GM23248 (cell line): ENCODE results near the gene RHBDF1. TPM values are rescaled to one million over a fixed set of nuclear protein-coding genes. Genes with fewer than 3 reads are reported as not detected.
A peak's percentile ranks its signal among the peaks of the same experiment; 100 is the strongest.

Experiments used
- DNase-seq: peaks from one replicate; pipeline ENCODE4 v3.0.0-alpha.2; 2015
- H2AFZ ChIP-seq: fragments of 200-600 bp; sonication (generic); 2 replicates; pipeline ENCODE4 v1.6.1; 2016; ENCODE audit warnings: antibody characterized with exemption
- H3F3A ChIP-seq: fragments of 200-600 bp; sonication (generic); 2 replicates; pipeline ENCODE4 v1.6.1; 2016; ENCODE audit warnings: mild to moderate bottlenecking, antibody characterized with exemption, mixed run types; ENCODE audit not compliant: insufficient read depth
- H3K27ac ChIP-seq: fragments of 200-600 bp; sonication (generic); 2 replicates; pipeline ENCODE4 v1.5.1; 2016; ENCODE audit warnings: mild to moderate bottlenecking
- H3K27me3 ChIP-seq: fragments of 200-600 bp; sonication (generic); replicated peaks from 2 replicates; pipeline ENCODE4 v1.6.1; 2016; ENCODE audit warnings: mild to moderate bottlenecking; ENCODE audit not compliant: insufficient read depth
- H3K36me3 ChIP-seq: fragments of 200-600 bp; sonication (generic); 2 replicates; pipeline ENCODE4 v1.6.1; 2016; ENCODE audit warnings: low read depth, mild to moderate bottlenecking
- H3K4me1 ChIP-seq: fragments of 200-600 bp; sonication (generic); 2 replicates; pipeline ENCODE4 v1.6.1; 2016; ENCODE audit warnings: mild to moderate bottlenecking; ENCODE audit not compliant: insufficient read depth
- H3K4me2 ChIP-seq: fragments of 200-600 bp; sonication (generic); one replicate; pipeline ENCODE4 v1.6.1; 2016; ENCODE audit warnings: mild to moderate bottlenecking; ENCODE audit not compliant: unreplicated experiment
- H3K4me3 ChIP-seq: fragments of 200-600 bp; sonication (generic); 2 replicates; pipeline ENCODE4 v1.5.1; 2016; ENCODE audit warnings: mild to moderate bottlenecking
- H3K79me2 ChIP-seq: fragments of 200-600 bp; sonication (generic); 2 replicates; pipeline ENCODE4 v1.6.1; 2016; ENCODE audit warnings: mild to moderate bottlenecking; ENCODE audit not compliant: insufficient read depth
- H3K9ac ChIP-seq: fragments of 200-600 bp; sonication (generic); 2 replicates; pipeline ENCODE4 v1.6.1; 2016; ENCODE audit warnings: mild to moderate bottlenecking
- H3K9me2 ChIP-seq: fragments of 200-600 bp; sonication (generic); 2 replicates; pipeline ENCODE4 v1.6.1; 2016; ENCODE audit warnings: mixed run types, mild to moderate bottlenecking, moderate library complexity; ENCODE audit not compliant: insufficient read depth
- H3K9me3 ChIP-seq: fragments of 200-600 bp; sonication (generic); one replicate; pipeline ENCODE4 v1.6.1; 2017; ENCODE audit warnings: low read depth
- H4K20me1 ChIP-seq: fragments of 200-600 bp; sonication (generic); 2 replicates; pipeline ENCODE4 v1.6.0; 2016; ENCODE audit not compliant: insufficient read depth
- EZH2 ChIP-seq: fragments of 200-600 bp; sonication (generic); IDR thresholded peaks from 2 replicates; pipeline ENCODE4 v1.6.1; 2018; ENCODE audit warnings: antibody characterized with exemption, mild to moderate bottlenecking; ENCODE audit not compliant: insufficient read depth, poor library complexity, severe bottlenecking
- EZH2phosphoT487 ChIP-seq: fragments of 200-600 bp; sonication (generic); IDR thresholded peaks from 2 replicates; pipeline ENCODE4 v1.6.1; 2018; ENCODE audit warnings: antibody characterized with exemption, moderate library complexity, mild to moderate bottlenecking, low read depth; ENCODE audit not compliant: insufficient read depth
- WGBS, 2 experiments: methylation state at CpG; one replicate each; pipeline ENCODE4 v1.1.6; 2015 to 2017; ENCODE audit warnings: low lambda C conversion rate in 2 of 2, low coverage in 1 of 2; ENCODE audit errors: missing lambda C conversion rate in 2 of 2; 5-methylcytosine and 5-hydroxymethylcytosine counted together
- in situ Hi-C: fragments of 300-500 bp; cut with MboI; formaldehyde crosslinking; loops from 2 replicates; pipeline ENCODE4 v1.15.0; 2020
- polyA plus RNA-seq: library from polyadenylated mRNA; unstranded; fragments of >200 nt; fragmentation: Nextera tagmentation; extraction: Ambion mirVana; gene quantifications from 2 replicates; pipeline ENCODE4 v1.2.1, GENCODE V29; 2016
- total RNA-seq: library from RNA; depleted of rRNA; stranded (reverse); fragments of >200 nt; shearing (Covaris generic); gene quantifications from 2 replicates; pipeline ENCODE4 v1.2.3, GENCODE V29; 2014; rRNA removed

RHBDF1 gene, protein sequence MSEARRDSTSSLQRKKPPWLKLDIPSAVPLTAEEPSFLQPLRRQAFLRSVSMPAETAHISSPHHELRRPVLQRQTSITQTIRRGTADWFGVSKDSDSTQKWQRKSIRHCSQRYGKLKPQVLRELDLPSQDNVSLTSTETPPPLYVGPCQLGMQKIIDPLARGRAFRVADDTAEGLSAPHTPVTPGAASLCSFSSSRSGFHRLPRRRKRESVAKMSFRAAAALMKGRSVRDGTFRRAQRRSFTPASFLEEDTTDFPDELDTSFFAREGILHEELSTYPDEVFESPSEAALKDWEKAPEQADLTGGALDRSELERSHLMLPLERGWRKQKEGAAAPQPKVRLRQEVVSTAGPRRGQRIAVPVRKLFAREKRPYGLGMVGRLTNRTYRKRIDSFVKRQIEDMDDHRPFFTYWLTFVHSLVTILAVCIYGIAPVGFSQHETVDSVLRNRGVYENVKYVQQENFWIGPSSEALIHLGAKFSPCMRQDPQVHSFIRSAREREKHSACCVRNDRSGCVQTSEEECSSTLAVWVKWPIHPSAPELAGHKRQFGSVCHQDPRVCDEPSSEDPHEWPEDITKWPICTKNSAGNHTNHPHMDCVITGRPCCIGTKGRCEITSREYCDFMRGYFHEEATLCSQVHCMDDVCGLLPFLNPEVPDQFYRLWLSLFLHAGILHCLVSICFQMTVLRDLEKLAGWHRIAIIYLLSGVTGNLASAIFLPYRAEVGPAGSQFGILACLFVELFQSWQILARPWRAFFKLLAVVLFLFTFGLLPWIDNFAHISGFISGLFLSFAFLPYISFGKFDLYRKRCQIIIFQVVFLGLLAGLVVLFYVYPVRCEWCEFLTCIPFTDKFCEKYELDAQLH
- total RNA-seq (54.6 and 61.7 TPM in 2 replicates), polyA plus RNA-seq (62.2 and 62.6 TPM in 2 replicates)

DNA sequence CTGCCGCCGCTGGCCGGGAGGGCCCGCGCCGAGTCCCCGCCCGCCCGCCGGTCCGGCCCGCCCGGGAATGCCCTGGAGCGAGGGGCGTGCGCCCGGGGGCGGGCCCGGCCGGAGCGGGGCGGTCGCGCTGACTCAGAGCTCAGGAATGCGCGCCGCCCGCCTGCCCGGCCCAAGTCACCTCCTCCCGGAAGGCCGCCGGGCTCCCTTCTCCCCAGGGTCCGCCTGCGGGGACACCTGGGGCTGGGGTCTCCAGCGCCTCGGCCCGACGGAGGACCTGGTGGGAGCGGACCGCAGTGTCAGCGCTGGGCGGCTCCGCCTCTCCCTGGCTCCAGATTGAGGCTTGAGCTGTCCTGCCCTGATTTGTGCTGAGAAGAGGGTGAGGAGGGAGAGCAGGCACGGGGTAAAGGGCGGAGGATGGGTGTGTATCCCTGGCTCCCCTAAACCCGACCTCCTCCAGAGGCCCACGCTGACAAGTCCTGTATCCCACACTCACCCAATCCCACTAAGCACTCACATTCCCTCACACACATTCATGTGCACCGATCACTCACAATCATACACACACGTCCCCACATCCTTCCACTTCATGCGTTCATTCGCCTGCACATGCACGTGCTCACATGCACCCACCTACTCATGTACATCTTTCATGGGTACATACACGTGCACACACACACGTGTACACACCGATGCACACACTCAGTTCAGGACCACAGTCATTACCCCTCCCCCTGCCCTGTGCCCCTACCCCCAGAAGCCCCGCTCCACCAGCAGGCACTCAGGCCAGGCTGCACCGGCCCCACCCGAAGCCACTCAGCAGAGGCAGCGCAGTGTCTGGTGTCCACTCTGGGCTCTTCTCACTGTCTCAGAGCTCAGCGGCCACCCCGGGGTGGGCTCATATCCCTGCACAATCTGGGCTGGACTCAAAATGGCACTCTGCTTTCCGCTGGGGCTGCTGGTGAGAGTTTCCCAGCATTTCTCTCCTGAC, at the start of gene RHBDF1:
TSS of gene RHBDF1 (minus strand) at position 71 of the 988 bp plus-strand sequence. CDS start 7,616 bp downstream, outside the sequence.
- Histone ChIP-seq H3K9me3 (no peaks in the 10 kb centered on the region), H3K4me1 (peaks cover 46% of the 10 kb centered on the region), H3F3A (peaks cover 22% of the 10 kb centered on the region), H3K27ac (peak within 1 kb of the TSS; percentile 66), H3K27me3 (no peaks in the 10 kb centered on the region), H3K36me3 (no peaks in the 10 kb centered on the region), H3K4me2 (peak within 1 kb of the TSS; percentile 80), H3K9me2 (no peaks in the 10 kb centered on the region), H3K79me2 (peaks cover 39% of the 10 kb centered on the region), H4K20me1 (no peaks in the 10 kb centered on the region), H3K4me3 (peak within 1 kb of the TSS; percentile 83), H3K9ac (peak within 1 kb of the TSS; percentile 86), H2AFZ (peak within 1 kb of the TSS; percentile 38)
- 25 to 29% methylated on average over 39 of the region's 62 CpGs for WGBS, 2 experiments
- no peak for TF ChIP-seq EZH2
- TF ChIP-seq EZH2phosphoT487, result no peak
- in situ Hi-C loops, result no loop called here
- DNase-seq, result peak; percentile 80

DNA sequence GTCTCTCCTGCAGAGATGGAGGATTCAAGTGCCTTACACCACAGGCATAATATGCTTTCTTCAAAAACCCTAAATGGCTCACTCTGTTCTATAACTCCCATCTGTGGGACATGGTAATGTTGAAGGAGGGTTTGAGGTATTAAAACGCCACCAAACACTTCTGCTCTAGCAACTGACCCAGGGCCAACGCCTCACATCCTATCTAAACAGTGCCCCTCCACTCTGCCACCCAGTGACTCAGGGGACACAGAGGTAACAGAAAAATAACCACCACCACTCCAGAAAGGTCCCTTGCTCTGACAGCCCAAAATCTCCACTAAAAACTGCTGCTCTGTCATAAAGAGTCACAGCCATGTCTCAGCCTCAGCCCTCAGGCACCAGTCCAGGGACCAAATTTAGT, 48.3 kb upstream of the RHBDF1 start:
- Histone ChIP-seq H4K20me1 (no peaks in the 10 kb centered on the region), H3F3A (no peaks in the 10 kb centered on the region), H2AFZ (no peak overlapping the region), H3K9ac (no peak overlapping the region), H3K4me3 (no peak overlapping the region), H3K4me2 (no peak overlapping the region), H3K4me1 (no peaks in the 10 kb centered on the region), H3K9me3 (no peaks in the 10 kb centered on the region), H3K27ac (no peak overlapping the region), H3K9me2 (no peaks in the 10 kb centered on the region), H3K79me2 (peaks cover 15% of the 10 kb centered on the region; the same call in 1 of the 2 replicates), H3K27me3 (no peaks in the 10 kb centered on the region), H3K36me3 (peaks cover 3% of the 10 kb centered on the region; the same call in 1 of the 2 replicates)
- 82 to 93% methylated on average over 2 of the region's 2 CpGs for WGBS, 2 experiments
- no peak for DNase-seq
- TF ChIP-seq EZH2 (no peak), EZH2phosphoT487 (no peak)
- in situ Hi-C loops, result no loop called here

DNA sequence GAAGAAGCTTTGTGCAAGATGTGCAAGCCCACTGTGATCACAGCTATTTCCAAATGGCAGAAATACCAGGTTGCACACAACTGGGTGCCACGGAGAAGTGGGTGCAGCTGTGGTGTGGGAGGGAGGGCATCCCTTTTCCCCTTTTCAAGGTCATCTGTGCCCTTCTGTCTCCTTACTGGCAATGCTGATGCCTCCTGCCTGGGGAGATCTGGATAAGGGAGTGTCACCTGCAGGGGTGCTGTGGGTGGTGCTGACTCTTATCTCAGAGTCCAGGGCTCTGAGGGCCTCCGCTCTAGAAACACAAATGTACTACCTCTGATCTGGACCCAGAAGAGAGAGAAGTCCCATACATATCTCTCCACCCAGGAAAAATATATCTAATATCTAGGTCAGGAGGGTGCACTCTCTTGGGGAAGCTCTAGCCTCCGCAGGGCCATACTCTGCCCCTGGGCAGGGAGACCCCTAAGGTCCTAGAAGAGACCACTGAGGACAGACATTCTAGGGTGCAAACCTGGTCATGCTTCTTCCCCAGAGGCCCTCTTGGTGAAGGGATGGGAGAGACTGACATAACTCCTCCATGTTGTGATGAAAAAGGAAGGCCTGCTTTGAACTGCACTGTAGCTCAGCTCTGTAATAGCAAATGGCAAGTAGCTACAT, 47.5 kb upstream of the RHBDF1 start:
- no peak for DNase-seq
- no peak overlapping the region for H3K27ac ChIP-seq
- no peak overlapping the region for H2AFZ ChIP-seq
- H3K27me3 ChIP-seq, result no peaks in the 10 kb centered on the region
- peaks cover 15% of the 10 kb centered on the region; the same call in 1 of the 2 replicates for H3K79me2 ChIP-seq
- no peaks in the 10 kb centered on the region for H3F3A ChIP-seq
- no peaks in the 10 kb centered on the region for H4K20me1 ChIP-seq
- peaks cover 3% of the 10 kb centered on the region; the same call in 1 of the 2 replicates for H3K36me3 ChIP-seq
- 93 to 100% methylated on average over 3 of the region's 3 CpGs for WGBS, 2 experiments
- TF ChIP-seq EZH2phosphoT487 (no peak), EZH2 (no peak)
- H3K4me3 ChIP-seq, result no peak overlapping the region
- no peaks in the 10 kb centered on the region for H3K9me2 ChIP-seq
- H3K9ac ChIP-seq, result no peak overlapping the region
- no peaks in the 10 kb centered on the region for H3K9me3 ChIP-seq
- H3K4me2 ChIP-seq, result no peak overlapping the region
- in situ Hi-C loops, result no loop called here
- no peaks in the 10 kb centered on the region for H3K4me1 ChIP-seq
